MM.1S (cell line): ENCODE measurements around the gene APLNR.

Experiments used
- DNase-seq: peaks from one replicate; pipeline ENCODE4 v3.0.0-alpha.2; 2015
- H2AFZ ChIP-seq: fragments of 300-600 bp; sonication (generic); 2 replicates; pipeline ENCODE4 v1.6.0; 2016; ENCODE audit warnings: antibody characterized with exemption, low read length
- H3F3A ChIP-seq: fragments of 300-600 bp; sonication (generic); 2 replicates; pipeline ENCODE4 v1.6.1; 2016; ENCODE audit warnings: mild to moderate bottlenecking, antibody characterized with exemption, low read length, moderate library complexity, mixed read lengths; ENCODE audit not compliant: insufficient read depth
- H3K27ac ChIP-seq: fragments of 300-600 bp; sonication (generic); 2 replicates; pipeline ENCODE4 v1.5.1; 2016; ENCODE audit warnings: mild to moderate bottlenecking, low read length
- H3K27me3 ChIP-seq: fragments of 300-600 bp; sonication (generic); replicated peaks from 2 replicates; pipeline ENCODE4 v1.6.0; 2016; ENCODE audit warnings: low read length; ENCODE audit not compliant: insufficient read depth
- H3K36me3 ChIP-seq: fragments of 300-600 bp; sonication (generic); replicated peaks from 2 replicates; pipeline ENCODE4 v1.6.1; 2016; ENCODE audit warnings: mild to moderate bottlenecking, low read length, mixed read lengths; ENCODE audit not compliant: insufficient read depth
- H3K4me1 ChIP-seq: fragments of 300-600 bp; sonication (generic); 2 replicates; pipeline ENCODE4 v1.6.1; 2016; ENCODE audit warnings: low read length, mixed read lengths
- H3K4me2 ChIP-seq: fragments of 300-600 bp; sonication (generic); 2 replicates; pipeline ENCODE4 v1.6.0; 2016; ENCODE audit warnings: low read depth, low read length
- H3K4me3 ChIP-seq: fragments of 300-600 bp; sonication (generic); 2 replicates; pipeline ENCODE4 v1.5.1; 2016; ENCODE audit warnings: low read length, mixed read lengths
- H3K79me2 ChIP-seq: fragments of 300-600 bp; sonication (generic); 2 replicates; pipeline ENCODE4 v1.6.1; 2016; ENCODE audit warnings: mixed run types, low read length, mixed read lengths
- H3K9ac ChIP-seq: fragments of 300-600 bp; sonication (generic); 2 replicates; pipeline ENCODE4 v1.6.1; 2016; ENCODE audit warnings: low read length, mixed read lengths
- H3K9me2 ChIP-seq: fragments of 300-600 bp; sonication (generic); replicated peaks from 2 replicates; pipeline ENCODE4 v1.6.1; 2016; ENCODE audit warnings: mild to moderate bottlenecking, low read length, mixed read lengths; ENCODE audit not compliant: insufficient read depth
- H3K9me3 ChIP-seq: fragments of 300-600 bp; sonication (generic); replicated peaks from 2 replicates; pipeline ENCODE4 v1.6.1; 2016; ENCODE audit warnings: mild to moderate bottlenecking, low read length, mixed read lengths; ENCODE audit not compliant: insufficient read depth
- H4K20me1 ChIP-seq: fragments of 300-600 bp; sonication (generic); 2 replicates; pipeline ENCODE4 v1.6.1; 2016; ENCODE audit warnings: mild to moderate bottlenecking, low read length, moderate library complexity, mixed read lengths; ENCODE audit not compliant: insufficient read depth
- CTCF ChIP-seq: fragments of 300-600 bp; sonication (generic); IDR thresholded peaks from 2 replicates; pipeline ENCODE4 v1.5.1; 2016; ENCODE audit warnings: antibody characterized with exemption, low read length, mixed read lengths
- EZH2 ChIP-seq: fragments of 300-600 bp; sonication (generic); optimal IDR thresholded peaks from 2 replicates; pipeline ENCODE3; 2017; ENCODE audit warnings: low read depth, mild to moderate bottlenecking, antibody characterized with exemption, low read length, mixed read lengths
- EZH2phosphoT487 ChIP-seq: fragments of 300-600 bp; sonication (generic); IDR thresholded peaks from 2 replicates; pipeline ENCODE4 v1.6.1; 2018; ENCODE audit warnings: antibody characterized with exemption, low read length

The APLNR gene

GRCh38 chr11:57228600-57228999 is 8.4 kb downstream of the APLNR start:
- no peak overlapping the region for H3K4me3 ChIP-seq
- DNase-seq = no peak
- H2AFZ ChIP-seq = no peak overlapping the region
- no peaks in the 10 kb centered on the region for H3K36me3 ChIP-seq
- no peaks in the 10 kb centered on the region for H3K9me2 ChIP-seq
- H3K4me2 ChIP-seq = no peak overlapping the region
- H3K27me3 ChIP-seq = no peaks in the 10 kb centered on the region
- no peaks in the 10 kb centered on the region for H3K9me3 ChIP-seq
- no peak overlapping the region for H3K27ac ChIP-seq
- no peak overlapping the region for H3K9ac ChIP-seq
- H4K20me1 ChIP-seq = no peaks in the 10 kb centered on the region
- TF ChIP-seq CTCF = no peak
- no peak for TF ChIP-seq EZH2
- H3F3A ChIP-seq = no peaks in the 10 kb centered on the region
- no peaks in the 10 kb centered on the region for H3K4me1 ChIP-seq
- no peaks in the 10 kb centered on the region for H3K79me2 ChIP-seq

GRCh38 chr11:57224537-57224936 is 12.5 kb downstream of the APLNR start:
- Histone ChIP-seq H3K36me3 (no peaks in the 10 kb centered on the region), H3K9ac (no peak overlapping the region), H4K20me1 (no peaks in the 10 kb centered on the region), H3K27me3 (no peaks in the 10 kb centered on the region), H3K9me3 (no peaks in the 10 kb centered on the region), H2AFZ (no peak overlapping the region), H3K4me1 (no peaks in the 10 kb centered on the region), H3F3A (no peaks in the 10 kb centered on the region), H3K27ac (no peak overlapping the region), H3K79me2 (no peaks in the 10 kb centered on the region), H3K4me3 (no peak overlapping the region), H3K9me2 (no peaks in the 10 kb centered on the region), H3K4me2 (no peak overlapping the region)
- no peak for TF ChIP-seq EZH2phosphoT487
- TF ChIP-seq EZH2 = no peak
- no peak for TF ChIP-seq CTCF
- DNase-seq = no peak

GRCh38 chr11:57224128-57224527 is 12.9 kb downstream of the APLNR start:
- Histone ChIP-seq H3K9me3 (no peaks in the 10 kb centered on the region), H3K79me2 (no peaks in the 10 kb centered on the region), H2AFZ (no peak overlapping the region), H3F3A (no peaks in the 10 kb centered on the region), H3K9me2 (no peaks in the 10 kb centered on the region), H3K36me3 (no peaks in the 10 kb centered on the region), H3K27ac (no peak overlapping the region), H3K4me2 (no peak overlapping the region), H3K4me1 (no peaks in the 10 kb centered on the region), H3K9ac (no peak overlapping the region), H3K27me3 (no peaks in the 10 kb centered on the region), H4K20me1 (no peaks in the 10 kb centered on the region), H3K4me3 (no peak overlapping the region)
- no peak for TF ChIP-seq EZH2
- TF ChIP-seq EZH2phosphoT487 = no peak
- no peak for TF ChIP-seq CTCF
- DNase-seq = no peak

- Histone ChIP-seq H3F3A (no peaks in the 10 kb centered on the region), H4K20me1 (no peaks in the 10 kb centered on the region), H3K79me2 (no peaks in the 10 kb centered on the region), H3K27me3 (no peaks in the 10 kb centered on the region), H3K4me1 (no peaks in the 10 kb centered on the region), H2AFZ (no peak overlapping the region), H3K36me3 (no peaks in the 10 kb centered on the region), H3K27ac (no peak overlapping the region), H3K9me2 (no peaks in the 10 kb centered on the region), H3K4me2 (no peak overlapping the region), H3K9me3 (no peaks in the 10 kb centered on the region), H3K9ac (no peak overlapping the region), H3K4me3 (no peak overlapping the region)
- DNase-seq = no peak
- no peak for TF ChIP-seq EZH2phosphoT487
- no peak for TF ChIP-seq CTCF
- no peak for TF ChIP-seq EZH2
Measured at GRCh38 chr11:57223601-57224000, 13.4 kb downstream of the APLNR start.
